D721Med (cell line): ENCODE data around the gene FBRSL1.
A peak's percentile ranks its signal among the peaks of the same experiment; 100 is the strongest.
"Not testable (repeated sequence)": the region's sequence is repeated elsewhere in the genome, so short reads cannot be mapped to it uniquely, and the experiment has no call there.

ENCODE experiments used
- DNase-seq: peaks from one replicate; pipeline ENCODE4 v3.0.0; 2011; ENCODE audit warnings: low spot score; ENCODE audit not compliant: insufficient read length
- FAIRE-seq: peaks from 2 replicates; lab custom pipeline; 2011; peaks lifted over from hg19 to GRCh38; lab: Jason Lieb, UNC
- TF ChIP-seq, protein P1 (sequence below): IDR thresholded peaks from 2 replicates; pipeline ENCODE4 v1.5.1; 2012; ENCODE audit warnings: mild to moderate bottlenecking, control low read depth; ENCODE audit not compliant: insufficient read depth; ENCODE audit errors: missing control alignments

The FBRSL1 gene

DNA sequence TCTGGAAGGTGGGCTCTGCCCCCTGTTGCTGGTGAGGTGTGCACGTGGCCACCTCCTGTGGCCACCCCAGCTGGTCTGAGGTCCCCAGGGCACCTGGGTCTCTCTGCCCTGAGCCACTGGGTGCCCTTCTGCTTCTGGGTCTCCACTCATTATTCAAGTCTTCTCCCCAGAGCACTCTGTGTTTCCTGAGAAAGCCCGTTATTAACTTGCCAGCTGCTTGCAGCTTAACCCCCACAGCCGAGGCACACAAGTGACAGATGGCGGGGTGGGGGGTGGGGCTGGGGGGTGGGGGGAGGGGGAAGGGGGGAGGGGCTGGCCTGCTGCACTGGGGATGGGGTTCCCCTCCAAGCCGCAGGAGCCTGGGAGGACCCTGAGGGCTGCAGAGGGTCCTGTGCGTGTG is 40.5 kb downstream of the FBRSL1 start:
- TF ChIP-seq, protein P1, sequence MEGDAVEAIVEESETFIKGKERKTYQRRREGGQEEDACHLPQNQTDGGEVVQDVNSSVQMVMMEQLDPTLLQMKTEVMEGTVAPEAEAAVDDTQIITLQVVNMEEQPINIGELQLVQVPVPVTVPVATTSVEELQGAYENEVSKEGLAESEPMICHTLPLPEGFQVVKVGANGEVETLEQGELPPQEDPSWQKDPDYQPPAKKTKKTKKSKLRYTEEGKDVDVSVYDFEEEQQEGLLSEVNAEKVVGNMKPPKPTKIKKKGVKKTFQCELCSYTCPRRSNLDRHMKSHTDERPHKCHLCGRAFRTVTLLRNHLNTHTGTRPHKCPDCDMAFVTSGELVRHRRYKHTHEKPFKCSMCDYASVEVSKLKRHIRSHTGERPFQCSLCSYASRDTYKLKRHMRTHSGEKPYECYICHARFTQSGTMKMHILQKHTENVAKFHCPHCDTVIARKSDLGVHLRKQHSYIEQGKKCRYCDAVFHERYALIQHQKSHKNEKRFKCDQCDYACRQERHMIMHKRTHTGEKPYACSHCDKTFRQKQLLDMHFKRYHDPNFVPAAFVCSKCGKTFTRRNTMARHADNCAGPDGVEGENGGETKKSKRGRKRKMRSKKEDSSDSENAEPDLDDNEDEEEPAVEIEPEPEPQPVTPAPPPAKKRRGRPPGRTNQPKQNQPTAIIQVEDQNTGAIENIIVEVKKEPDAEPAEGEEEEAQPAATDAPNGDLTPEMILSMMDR = no peak
- no peak for FAIRE-seq
- peak; percentile 94 for DNase-seq

DNA sequence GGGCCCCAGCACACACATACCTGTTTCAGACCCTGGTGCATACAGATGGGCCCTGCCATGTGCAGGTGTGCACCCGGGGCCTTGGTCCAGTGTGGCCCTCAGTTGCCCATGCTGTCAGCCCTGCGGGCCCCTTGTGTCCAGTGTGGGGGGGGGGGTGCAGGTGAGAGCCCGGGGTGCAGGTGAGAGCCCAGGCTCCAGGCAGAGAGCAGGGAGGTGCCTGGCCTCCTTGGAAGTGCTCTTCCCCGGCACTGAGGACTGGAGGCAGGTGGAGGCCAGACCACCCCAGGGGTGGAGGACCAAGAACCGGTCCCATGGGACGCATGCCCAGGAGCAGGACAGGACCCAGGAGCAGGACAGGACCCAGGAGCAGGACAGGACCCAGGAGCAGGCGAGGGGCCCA is 40.9 kb downstream of the FBRSL1 start:
- DNase-seq (no peak), FAIRE-seq (no peak)
- TF ChIP-seq, protein P1 = no peak

DNA sequence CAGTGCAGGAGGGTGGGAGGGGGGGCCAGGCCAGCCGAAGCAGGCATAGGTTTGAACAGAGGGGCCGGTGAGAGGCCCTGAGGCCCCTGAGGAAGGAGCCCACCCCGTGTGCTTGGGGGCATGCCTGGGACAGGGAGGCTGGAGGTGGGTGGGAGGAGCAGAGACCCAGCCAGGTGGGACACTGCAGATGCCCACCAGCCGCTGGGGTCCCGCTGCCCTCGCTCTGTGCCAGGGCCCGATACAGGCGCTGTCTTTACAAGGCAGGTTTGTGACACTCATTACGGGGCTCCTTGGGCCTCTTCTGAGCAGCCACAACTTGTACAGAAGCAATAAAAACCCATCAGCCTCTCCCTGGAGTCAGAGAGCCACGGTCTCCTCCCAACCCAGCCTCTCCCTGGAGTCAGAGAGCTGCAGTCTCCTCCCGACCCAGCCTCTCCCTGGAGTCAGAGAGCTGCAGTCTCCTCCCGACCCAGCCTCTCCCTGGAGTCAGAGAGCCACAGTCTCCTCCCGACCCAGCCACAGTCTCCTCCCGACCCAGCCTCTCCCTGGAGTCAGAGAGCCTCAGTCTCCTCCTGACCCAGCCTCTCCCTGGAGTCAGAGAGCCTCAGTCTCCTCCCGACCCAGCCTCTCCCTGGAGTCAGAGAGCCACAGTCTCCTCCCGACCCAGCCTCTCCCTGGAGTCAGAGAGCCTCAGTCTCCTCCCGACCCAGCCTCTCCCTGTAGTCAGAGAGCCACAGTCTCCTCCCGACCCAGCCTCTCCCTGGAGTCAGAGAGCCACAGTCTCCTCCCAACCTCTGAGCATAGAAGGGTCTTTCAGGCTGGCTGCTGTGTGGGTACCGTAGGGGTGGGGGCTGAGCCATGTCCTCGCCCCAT is 43.0 kb downstream of the FBRSL1 start:
- DNase-seq, FAIRE-seq: not testable (repeated sequence)

DNA sequence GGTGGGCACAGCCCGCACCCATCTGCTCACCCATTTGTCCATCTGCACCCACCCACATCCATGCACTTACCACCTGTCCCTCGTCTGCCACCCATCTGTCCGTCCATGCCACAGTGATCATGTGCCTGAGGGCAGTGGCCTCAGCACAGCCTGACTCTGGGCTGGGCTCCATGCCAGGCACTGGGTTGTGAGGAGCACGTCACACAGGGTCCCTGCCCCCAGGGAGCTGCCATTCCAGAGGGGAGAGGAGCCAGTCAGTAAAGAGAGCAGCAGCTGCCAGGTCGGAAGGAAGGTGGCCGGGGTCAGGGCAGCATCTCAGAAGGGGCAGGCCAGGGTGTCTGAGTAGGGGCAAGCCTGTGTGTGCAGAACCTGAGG is 43.6 kb downstream of the FBRSL1 start:
- FAIRE-seq (no peak), DNase-seq (no peak)
- TF ChIP-seq, protein P1 = no peak

DNA sequence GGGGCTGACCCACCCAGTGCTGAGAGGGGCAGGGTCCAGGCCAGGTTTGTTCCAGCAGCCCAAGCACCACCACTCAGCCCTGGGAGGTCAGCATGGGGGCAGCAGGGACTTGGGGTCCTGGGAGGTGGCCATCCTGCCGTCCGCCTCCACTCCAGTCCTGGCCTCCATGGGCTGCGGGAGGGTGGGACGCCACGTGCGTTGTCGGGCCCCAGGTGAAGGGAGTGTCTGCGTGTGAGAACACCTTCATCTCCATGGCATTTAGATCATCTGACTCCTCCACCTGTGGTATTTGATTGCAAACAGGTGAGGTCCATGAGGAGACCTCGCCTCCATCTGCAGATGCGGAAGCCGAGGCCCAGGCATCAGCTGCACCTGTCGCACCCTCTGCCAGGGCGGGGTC is 44.1 kb downstream of the FBRSL1 start:
- FAIRE-seq (no peak), DNase-seq (no peak)
- TF ChIP-seq, protein P1 = no peak

DNA sequence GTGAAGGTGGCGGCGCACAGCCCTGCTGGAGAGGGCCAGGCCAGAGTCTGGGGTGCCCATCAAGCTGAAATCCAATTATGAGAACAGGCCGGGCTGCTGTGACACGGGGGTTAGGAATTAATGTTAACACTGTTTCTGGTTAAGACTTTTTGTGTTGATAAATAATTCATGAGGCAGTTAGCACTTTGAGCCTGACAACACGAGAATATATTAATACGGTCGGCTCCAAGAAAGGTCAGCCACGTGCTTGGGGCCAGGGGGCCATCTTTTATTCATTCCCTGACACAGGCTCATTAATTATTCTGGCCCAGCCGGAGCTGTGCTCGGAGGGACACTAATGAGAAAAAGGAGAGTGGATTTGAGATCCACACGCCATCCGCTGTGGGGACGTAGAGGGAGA is 45.1 kb downstream of the FBRSL1 start:
- TF ChIP-seq, protein P1 = no peak
- no peak for DNase-seq
- no peak for FAIRE-seq

DNA sequence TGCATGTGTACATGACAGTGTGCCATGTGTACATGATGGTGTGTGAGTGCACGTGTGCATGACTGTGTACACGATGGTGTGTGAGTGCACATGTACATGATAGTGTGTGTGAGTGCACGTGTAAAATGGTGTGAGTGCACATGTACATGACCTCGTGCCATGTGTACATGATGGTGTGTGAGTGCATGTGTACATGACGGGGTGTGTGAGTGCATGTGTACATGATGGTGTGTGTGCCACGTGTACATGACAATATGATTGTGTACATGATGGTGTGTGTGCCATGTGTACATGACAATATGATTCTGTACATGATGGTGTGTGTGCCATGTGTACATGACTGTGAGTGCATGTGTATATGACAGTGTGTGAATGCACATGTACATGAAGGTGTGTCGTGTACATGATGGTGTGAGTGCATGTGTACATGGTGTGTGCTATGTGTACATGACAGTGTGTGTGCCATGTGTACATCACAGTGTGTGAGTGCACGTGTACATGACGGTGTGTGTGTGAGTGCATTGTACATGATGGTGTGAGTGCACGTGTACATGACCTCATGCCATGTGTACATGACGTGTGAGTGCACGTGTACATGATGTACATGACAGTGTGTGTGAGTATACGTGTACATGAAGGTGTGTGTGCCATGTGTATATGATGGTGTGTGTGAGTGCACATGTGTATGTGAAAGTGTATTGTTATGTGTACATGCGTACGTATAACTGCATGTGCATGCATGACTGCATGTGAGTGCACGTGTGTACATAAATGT is 46.3 kb downstream of the FBRSL1 start:
- no peak for FAIRE-seq
- DNase-seq = no peak
- TF ChIP-seq, protein P1 = no peak
